HG03521 (cell line): Measurements from ENCODE around the gene ASB10.

Experiments
- ATAC-seq: cut with Tn5 transposase; IDR thresholded peaks from one replicate; pipeline ENCODE4 v1.9.1; 2021; ENCODE audit warnings: mild to moderate bottlenecking, moderate library complexity; ENCODE audit not compliant: unreplicated experiment

ASB10 gene, protein sequence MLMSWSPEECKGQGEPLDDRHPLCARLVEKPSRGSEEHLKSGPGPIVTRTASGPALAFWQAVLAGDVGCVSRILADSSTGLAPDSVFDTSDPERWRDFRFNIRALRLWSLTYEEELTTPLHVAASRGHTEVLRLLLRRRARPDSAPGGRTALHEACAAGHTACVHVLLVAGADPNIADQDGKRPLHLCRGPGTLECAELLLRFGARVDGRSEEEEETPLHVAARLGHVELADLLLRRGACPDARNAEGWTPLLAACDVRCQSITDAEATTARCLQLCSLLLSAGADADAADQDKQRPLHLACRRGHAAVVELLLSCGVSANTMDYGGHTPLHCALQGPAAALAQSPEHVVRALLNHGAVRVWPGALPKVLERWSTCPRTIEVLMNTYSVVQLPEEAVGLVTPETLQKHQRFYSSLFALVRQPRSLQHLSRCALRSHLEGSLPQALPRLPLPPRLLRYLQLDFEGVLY

GRCh38 chr7:151186640-151187408 is at the start of gene ASB10:
TSS of gene ASB10 (minus strand) at chr7:151187250. CDS start at chr7:151187130, 120 bp downstream.
- ATAC-seq = no peak

DNA sequence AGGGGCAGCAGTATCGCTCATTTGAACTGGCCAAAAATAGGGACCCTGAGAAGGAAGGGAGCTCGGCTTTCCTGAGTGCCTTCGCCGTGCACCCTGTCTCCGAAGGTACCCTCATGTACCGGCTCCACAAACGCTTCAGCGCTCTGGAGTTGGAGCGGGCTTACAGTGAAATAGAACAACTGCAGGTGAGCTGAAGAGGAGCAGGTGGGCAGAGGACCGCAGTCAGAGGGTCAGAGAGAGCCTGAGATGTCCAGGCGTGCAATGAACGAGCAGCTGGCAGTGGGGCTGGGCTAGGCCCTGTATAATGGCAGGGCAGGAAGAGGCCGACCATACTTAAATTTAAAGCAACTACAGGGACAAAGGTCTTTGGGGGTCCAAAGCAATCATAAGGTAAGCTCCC is 49.4 kb upstream of the ASB10 start:
- no peak for ATAC-seq

DNA sequence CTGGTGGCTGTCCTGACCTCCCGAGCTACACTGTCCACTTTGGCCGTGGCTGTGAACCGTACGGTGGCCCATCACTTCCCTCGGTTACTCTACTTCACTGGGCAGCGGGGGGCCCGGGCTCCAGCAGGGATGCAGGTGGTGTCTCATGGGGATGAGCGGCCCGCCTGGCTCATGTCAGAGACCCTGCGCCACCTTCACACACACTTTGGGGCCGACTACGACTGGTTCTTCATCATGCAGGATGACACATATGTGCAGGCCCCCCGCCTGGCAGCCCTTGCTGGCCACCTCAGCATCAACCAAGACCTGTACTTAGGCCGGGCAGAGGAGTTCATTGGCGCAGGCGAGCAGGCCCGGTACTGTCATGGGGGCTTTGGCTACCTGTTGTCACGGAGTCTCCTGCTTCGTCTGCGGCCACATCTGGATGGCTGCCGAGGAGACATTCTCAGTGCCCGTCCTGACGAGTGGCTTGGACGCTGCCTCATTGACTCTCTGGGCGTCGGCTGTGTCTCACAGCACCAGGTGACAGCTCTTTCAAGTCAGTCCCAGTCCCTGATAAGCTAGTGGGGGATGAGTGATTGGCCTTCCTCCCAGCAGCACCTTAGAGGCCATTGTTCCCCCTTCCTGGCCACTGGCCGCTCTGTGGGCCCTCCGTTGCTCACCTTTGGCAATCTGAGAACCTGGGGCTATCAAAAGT is 48.2 kb upstream of the ASB10 start:
- no peak for ATAC-seq

DNA sequence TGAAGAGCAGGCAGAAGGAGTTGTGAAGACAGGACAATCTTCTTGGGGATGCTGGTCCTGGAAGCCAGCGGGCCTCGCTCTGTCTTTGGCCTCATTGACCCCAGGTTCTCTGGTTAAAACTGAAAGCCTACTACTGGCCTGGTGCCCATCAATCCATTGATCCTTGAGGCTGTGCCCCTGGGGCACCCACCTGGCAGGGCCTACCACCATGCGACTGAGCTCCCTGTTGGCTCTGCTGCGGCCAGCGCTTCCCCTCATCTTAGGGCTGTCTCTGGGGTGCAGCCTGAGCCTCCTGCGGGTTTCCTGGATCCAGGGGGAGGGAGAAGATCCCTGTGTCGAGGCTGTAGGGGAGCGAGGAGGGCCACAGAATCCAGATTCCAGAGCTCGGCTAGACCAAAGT is 46.8 kb upstream of the ASB10 start:
- ATAC-seq = no peak

GRCh38 chr7:151232917-151233701 is 46.1 kb upstream of the ASB10 start:
- ATAC-seq = peak; percentile 32

DNA sequence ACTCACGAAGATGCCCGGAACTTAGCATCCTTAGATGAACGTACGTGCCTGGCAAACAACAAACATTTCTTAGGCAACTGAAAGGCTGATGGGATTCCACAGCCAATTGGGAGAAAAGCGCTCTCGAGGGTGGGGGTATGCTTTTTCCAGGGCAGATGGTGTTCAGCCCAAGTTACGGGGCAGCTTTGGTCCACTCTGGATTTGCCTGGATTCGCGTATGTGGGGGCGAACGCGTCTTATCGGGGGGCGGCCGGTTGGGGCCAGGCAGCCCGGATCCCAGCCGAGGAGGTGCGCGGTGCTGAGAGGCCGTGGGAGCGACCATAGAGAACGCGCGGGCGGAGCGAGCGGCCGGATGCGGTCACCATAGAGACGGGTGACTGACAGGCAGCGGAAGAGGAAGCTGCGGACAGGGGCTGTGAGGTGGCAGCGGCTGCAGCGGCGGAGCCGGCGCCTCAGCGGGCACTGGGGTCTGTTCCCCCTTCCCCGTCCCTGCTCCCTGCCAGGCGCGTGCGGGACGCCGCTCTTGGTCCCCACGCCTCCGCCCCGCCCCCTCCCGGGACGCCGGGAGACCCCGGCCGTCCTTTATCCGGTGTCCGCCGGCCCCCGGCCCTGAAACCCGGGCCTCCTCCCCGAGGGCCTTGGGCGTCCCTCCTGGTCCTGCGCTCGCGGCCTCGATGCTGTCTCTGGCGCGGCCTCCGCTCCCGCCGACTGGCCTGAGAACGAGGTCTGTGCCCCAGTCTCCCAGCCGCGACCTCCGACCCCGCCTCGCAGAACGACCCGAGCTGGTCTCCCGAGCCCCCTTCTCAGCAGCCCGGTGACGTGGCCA is 45.3 kb upstream of the ASB10 start, which contains the start of gene CHPF2:
TSS of gene CHPF2 (plus strand) at position 393 of the 826 bp plus-strand sequence. CDS start 1,529 bp downstream, outside the sequence.
- peak; percentile 96 for ATAC-seq

DNA sequence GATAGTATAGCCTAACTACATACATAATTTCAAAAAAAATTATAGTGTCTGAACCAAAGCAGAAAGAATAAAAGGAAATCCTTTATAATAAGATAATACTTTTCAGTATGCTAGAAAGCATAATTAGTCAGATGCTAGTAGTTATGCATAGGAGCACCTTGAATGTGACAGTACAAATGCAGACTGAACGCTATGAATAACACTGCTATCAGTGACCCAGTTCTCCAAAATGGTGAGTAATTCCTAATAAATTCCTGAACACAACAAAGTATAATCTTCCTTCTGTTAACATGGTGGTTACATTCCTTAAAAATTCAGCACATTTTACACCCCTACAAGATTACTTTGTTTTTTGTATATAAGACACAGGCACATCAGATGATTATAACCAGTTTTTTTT is 44.0 kb upstream of the ASB10 start:
- ATAC-seq = no peak

- no peak for ATAC-seq
Measured at GRCh38 chr7:151229249-151229648, 42.2 kb upstream of the ASB10 start.

GRCh38 chr7:151228024-151228866 is 41.2 kb upstream of the ASB10 start:
- ATAC-seq = no peak

DNA sequence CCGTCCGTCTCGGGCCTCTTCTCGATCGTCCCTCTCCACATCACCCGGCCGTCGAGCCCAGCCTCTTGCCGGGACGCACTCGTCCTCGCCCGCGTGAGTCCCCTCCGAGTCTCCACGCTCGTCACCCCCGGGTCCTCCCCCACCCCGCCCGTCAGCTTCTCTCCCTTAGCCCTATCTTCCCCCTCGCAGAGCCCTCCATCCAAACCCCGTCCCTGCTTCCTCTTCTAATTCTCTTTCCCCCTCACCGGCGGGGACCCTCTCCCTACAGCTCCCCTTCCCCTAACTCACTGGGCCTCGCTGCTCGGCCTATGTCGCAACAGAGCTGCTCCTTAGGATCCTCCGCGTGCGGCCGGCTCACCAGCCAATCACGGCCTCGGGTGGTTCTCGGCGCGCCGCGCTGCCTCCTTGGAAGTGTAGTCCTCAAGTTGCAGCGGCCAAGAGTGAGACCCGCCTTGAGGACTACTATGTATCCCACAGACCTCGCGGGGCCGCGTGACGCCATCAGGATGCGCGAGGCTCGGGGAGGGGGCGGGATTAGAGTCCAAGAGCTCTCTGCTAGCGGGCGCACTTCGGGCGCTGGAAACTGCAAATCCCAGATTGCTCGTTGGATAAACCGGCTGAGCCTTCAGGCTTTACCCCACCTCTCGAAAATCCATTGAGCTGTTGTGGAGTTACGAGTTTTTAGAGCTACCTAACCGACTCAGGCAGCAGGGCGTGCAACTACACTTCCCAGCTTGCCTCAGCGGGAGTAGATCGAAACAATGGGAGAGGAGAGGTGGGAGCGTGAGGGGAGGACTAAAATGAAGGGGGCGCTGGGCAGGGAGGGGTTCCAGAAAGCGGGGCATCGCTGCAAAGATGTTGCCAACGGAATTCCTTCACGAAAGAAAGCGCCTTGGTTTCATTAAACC is 40.1 kb upstream of the ASB10 start, which contains the start of gene ABCF2:
TSS of gene ABCF2 (minus strand) at position 331 of the 908 bp plus-strand sequence. CDS start 747 bp downstream, outside the sequence.
- ATAC-seq = peak; percentile 99

GRCh38 chr7:151226560-151226874 is 39.5 kb upstream of the ASB10 start:
- no peak for ATAC-seq

DNA sequence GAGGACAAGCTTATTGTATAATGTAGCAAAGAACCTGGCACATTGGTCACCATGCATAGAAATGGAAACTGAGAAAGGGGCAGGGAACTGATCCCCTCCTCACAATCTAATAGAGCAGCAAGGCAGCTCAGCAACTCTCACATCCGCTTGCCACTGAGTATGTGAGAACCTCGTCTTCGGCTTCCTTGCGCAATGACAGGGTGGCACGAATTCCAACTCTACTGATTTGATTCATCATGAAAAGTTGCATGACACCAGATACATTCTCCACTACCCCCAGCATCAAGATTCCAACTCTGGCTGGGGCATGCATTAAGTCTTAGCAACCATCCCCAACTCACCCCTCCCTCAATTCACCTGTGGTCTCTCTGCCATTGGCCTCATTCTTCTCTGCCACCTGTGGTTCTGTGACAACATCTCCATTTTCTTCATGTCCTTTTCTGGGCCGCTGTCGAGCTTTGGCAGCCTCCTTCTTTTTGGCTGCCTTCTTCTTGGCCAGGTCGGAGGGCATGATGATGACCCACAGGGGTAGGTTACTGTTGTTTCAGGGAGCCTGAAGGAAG is 39.0 kb upstream of the ASB10 start:
- ATAC-seq = no peak

GRCh38 chr7:151223728-151224127 is 36.7 kb upstream of the ASB10 start:
- no peak for ATAC-seq

- ATAC-seq = no peak
Measured at GRCh38 chr7:151218170-151218569, 31.1 kb upstream of the ASB10 start.

DNA sequence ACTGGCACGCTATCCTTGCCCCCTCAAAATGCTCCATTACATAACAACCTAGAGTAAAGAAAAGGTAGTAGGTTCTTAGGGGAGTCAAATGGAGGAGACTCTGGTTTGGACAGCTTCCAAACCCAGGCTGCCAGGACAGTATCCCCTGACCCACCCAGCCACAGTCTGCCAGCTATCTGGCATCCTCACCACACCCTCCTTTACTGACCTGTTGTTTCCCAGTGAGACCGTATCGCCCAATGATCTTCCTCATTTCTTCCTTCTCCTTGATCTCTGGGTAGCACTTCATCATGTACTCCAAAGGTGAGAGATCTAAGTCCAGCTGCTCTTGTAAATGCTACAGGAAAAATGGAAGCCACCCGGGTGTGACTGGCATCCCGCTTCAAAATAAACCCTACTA is 28.3 kb upstream of the ASB10 start:
- ATAC-seq = no peak

GRCh38 chr7:151213826-151214225 is 26.8 kb upstream of the ASB10 start:
- ATAC-seq = no peak

GRCh38 chr7:151212626-151213025 is 25.6 kb upstream of the ASB10 start:
- no peak for ATAC-seq
